HepG2 (cell line): ENCODE measurements around the gene PLA2G4C. TPM values are rescaled to one million over a fixed set of nuclear protein-coding genes. Genes with fewer than 3 reads are reported as not detected.

Experiments used
- ATAC-seq: fragments of 200-7000 bp; cut with Tn5 transposase; 3 replicates; pipeline ENCODE4 v1.9.1; 2020; ENCODE audit warnings: mild to moderate bottlenecking, moderate library complexity
- BruUV-seq: library from RNA; stranded (reverse); fragments of 400-500 nt; replicated peaks from 2 replicates; lab custom pipeline; 2021; lab: Mats Ljungman, UMichigan
- CTCF ChIA-PET: fragments of 300-600 bp; formaldehyde crosslinking; extraction: SDS; loops from one replicate; lab custom pipeline; 2021; ENCODE audit warnings: low total read pairs, inconsistent platforms, low intra/inter-chr PET ratio; lab: Yijun Ruan, JAX
- POLR2A ChIA-PET: fragments of 350-600 bp; sonication (Branson Sonifier 250); formaldehyde crosslinking; loops from one replicate; lab custom pipeline; 2020; ENCODE audit warnings: antibody characterized with exemption, inconsistent platforms; lab: Yijun Ruan, JAX
- DNase-seq: peaks from one replicate; pipeline ENCODE4 v3.0.0-alpha.2; 2015; ENCODE audit warnings: low spot score
- FAIRE-seq: peaks from 3 replicates; lab custom pipeline; 2011; peaks lifted over from hg19 to GRCh38; lab: Jason Lieb, UNC
- H2AFZ ChIP-seq: one replicate; pipeline ENCODE4 v1.6.1; 2011; ENCODE audit warnings: low read length, inconsistent platforms
- H3K27ac ChIP-seq: fragments of 300-600 bp; 3 replicates; pipeline ENCODE4 v1.8.0; 2011; ENCODE audit warnings: mixed run types, mild to moderate bottlenecking, mixed read lengths, low read length, inconsistent platforms; ENCODE audit not compliant: insufficient read depth; ENCODE audit errors: extremely low read length
- H3K27me3 ChIP-seq, 2 experiments: fragments of 200-600 bp in 1 of 2; 2 replicates in 1 of 2; 3 replicates in 1 of 2; pipeline versions ENCODE4 v1.6.0 to v1.8.0; 2011; ENCODE audit warnings: low read length in 2 of 2, mild to moderate bottlenecking in 2 of 2, moderate library complexity in 2 of 2, inconsistent platforms in 1 of 2; ENCODE audit not compliant: insufficient read depth in 2 of 2, control insufficient read depth in 1 of 2
- H3K36me3 ChIP-seq, 2 experiments: fragments of 200-600 bp in 1 of 2; replicated peaks in 1 of 2; 2 replicates in 1 of 2; 3 replicates in 1 of 2; pipeline versions ENCODE4 v1.5.1 to v1.8.0; 2011; ENCODE audit warnings: low read length in 2 of 2, inconsistent platforms in 1 of 2; ENCODE audit not compliant: insufficient read depth in 2 of 2, control insufficient read depth in 1 of 2
- H3K4me1 ChIP-seq: 2 replicates; pipeline ENCODE4 v1.5.1; 2012; ENCODE audit warnings: low read length, inconsistent platforms; ENCODE audit not compliant: insufficient read depth
- H3K4me2 ChIP-seq: 2 replicates; pipeline ENCODE4 v1.6.0; 2011; ENCODE audit warnings: low read depth, low read length, inconsistent platforms
- H3K4me3 ChIP-seq, 3 experiments: fragments of 200-600 bp in 1 of 3; sonication (generic), shearing (Covaris generic) in 1 of 3; replicated peaks in 1 of 3; 2 replicates each; pipeline ENCODE4 v1.5.1; 2011 to 2016; ENCODE audit warnings: low read length in 3 of 3, inconsistent platforms in 2 of 3, low read depth in 2 of 3, mild to moderate bottlenecking in 2 of 3, control low read depth in 1 of 3, mixed read lengths in 1 of 3; ENCODE audit not compliant: insufficient read depth in 1 of 3
- H3K79me2 ChIP-seq: one replicate; pipeline ENCODE4 v1.6.1; 2011; ENCODE audit warnings: low read length, inconsistent platforms; ENCODE audit not compliant: insufficient read depth
- H3K9ac ChIP-seq: 2 replicates; pipeline ENCODE4 v1.6.0; 2011; ENCODE audit warnings: mild to moderate bottlenecking, low read depth, low read length, inconsistent platforms; ENCODE audit not compliant: insufficient read depth
- H3K9me3 ChIP-seq: 2 replicates; pipeline ENCODE4 v1.5.1; 2012; ENCODE audit warnings: mild to moderate bottlenecking, low read length
- H4K20me1 ChIP-seq: 2 replicates; pipeline ENCODE4 v1.6.0; 2011; ENCODE audit warnings: inconsistent platforms, mild to moderate bottlenecking, low read length, moderate library complexity; ENCODE audit not compliant: insufficient read depth
- HNRNPH1 ChIP-seq: fragments of 200-400 bp; formaldehyde crosslinking; optimal IDR thresholded peaks from 2 replicates; pipeline ENCODE3; 2017; ENCODE audit warnings: mild to moderate bottlenecking, low read depth, low read length
- NONO ChIP-seq, 2 experiments: fragments of 450-650 bp in 1 of 2; sonication (generic) in 1 of 2; formaldehyde crosslinking in 1 of 2; IDR thresholded peaks in 1 of 2; conservative IDR thresholded peaks in 1 of 2; 2 replicates each; pipeline versions ENCODE4 v1.6.1 to v1.8.0; 2017 to 2022; ENCODE audit warnings: mild to moderate bottlenecking in 1 of 2, missing genetic modification reagents in 1 of 2, moderate library complexity in 1 of 2
- RFX3 ChIP-seq: IDR thresholded peaks from 2 replicates; pipeline ENCODE4 v1.6.1; 2016; ENCODE audit warnings: missing biosample characterization, missing genetic modification reagents
- YY1 ChIP-seq: IDR thresholded peaks from 2 replicates; pipeline ENCODE4 v1.6.1; 2011; ENCODE audit warnings: low read length, low read depth, moderate library complexity, mild to moderate bottlenecking; ENCODE audit not compliant: insufficient read depth, insufficient replicate concordance
- ZNF160 ChIP-seq: sonication (generic); formaldehyde crosslinking; IDR thresholded peaks from 2 replicates; pipeline ENCODE4 v1.8.0; 2022; ENCODE audit warnings: mild to moderate bottlenecking, inconsistent platforms, missing genetic modification reagents
- ZNF430 ChIP-seq: sonication (generic); formaldehyde crosslinking; IDR thresholded peaks from 2 replicates; pipeline ENCODE4 v1.9.0; 2021; ENCODE audit warnings: mild to moderate bottlenecking, missing genetic modification reagents
- ZNF569 ChIP-seq: sonication (generic); formaldehyde crosslinking; IDR thresholded peaks from 2 replicates; pipeline ENCODE4 v1.5.0; 2020; ENCODE audit warnings: mild to moderate bottlenecking, missing genetic modification reagents, moderate library complexity, borderline replicate concordance
- WGBS: methylation state at CpG from one replicate; pipeline ENCODE4 v1.1.6; 2017; ENCODE audit warnings: low lambda C conversion rate; 5-methylcytosine and 5-hydroxymethylcytosine counted together
- in situ Hi-C: cut with HindIII; loops from 2 replicates; pipeline ENCODE4 v1.10.0; 2017; ENCODE audit warnings: low pct_unique_long_range_greater_than_20kb; ENCODE audit not compliant: extremely low pct_ligation_motif_present
- intact Hi-C: fragments of 100-400 bp; cut with micrococcal nuclease; formaldehyde crosslinking; loops from one replicate; pipeline ENCODE4 v1.10.0; 2022; ENCODE audit not compliant: unreplicated experiment
- polyA plus RNA-seq, 8 experiments: library from polyadenylated mRNA; depleted of rRNA in 3 of 8; stranded (reverse) in 7 of 8; unstranded in 1 of 8; fragments of >200 nt; fragmentation: Illumina TruSeq in 4 of 8; extraction: Trizol in 4 of 8; gene quantifications; 2 replicates each; pipeline versions ENCODE4 v1.2.1 to v1.2.3, GENCODE V29; 2011 to 2016; ENCODE audit warnings: low read depth in 4 of 8, missing spikeins in 1 of 8, mixed read lengths in 1 of 8; ENCODE audit not compliant: insufficient read depth in 1 of 8
- total RNA-seq, 5 experiments: library from RNA; depleted of rRNA; stranded (reverse); fragments of >200 nt; fragmentation: Illumina TruSeq; extraction: Trizol; gene quantifications; 2 replicates each; pipeline ENCODE4 v1.2.3, GENCODE V29; 2016; ENCODE audit warnings: low read depth in 1 of 5
- TF ChIP-seq, protein P1 (sequence below): sonication (generic); formaldehyde crosslinking; IDR thresholded peaks from 2 replicates; pipeline ENCODE4 v1.4.0; 2020; ENCODE audit warnings: mild to moderate bottlenecking, low read depth, missing genetic modification reagents
- TF ChIP-seq, protein P2 (sequence below): sonication (generic); formaldehyde crosslinking; IDR thresholded peaks from 2 replicates; pipeline ENCODE4 v1.4.0; 2020; ENCODE audit warnings: missing genetic modification reagents, mild to moderate bottlenecking, borderline replicate concordance

Gene PLA2G4C
- total and polyA plus RNA-seq, 2 of the 13 experiments (the other 11 are each of a cell fraction or from before 2014, with no cell fraction given) = 1.6 to 1.7 TPM

DNA sequence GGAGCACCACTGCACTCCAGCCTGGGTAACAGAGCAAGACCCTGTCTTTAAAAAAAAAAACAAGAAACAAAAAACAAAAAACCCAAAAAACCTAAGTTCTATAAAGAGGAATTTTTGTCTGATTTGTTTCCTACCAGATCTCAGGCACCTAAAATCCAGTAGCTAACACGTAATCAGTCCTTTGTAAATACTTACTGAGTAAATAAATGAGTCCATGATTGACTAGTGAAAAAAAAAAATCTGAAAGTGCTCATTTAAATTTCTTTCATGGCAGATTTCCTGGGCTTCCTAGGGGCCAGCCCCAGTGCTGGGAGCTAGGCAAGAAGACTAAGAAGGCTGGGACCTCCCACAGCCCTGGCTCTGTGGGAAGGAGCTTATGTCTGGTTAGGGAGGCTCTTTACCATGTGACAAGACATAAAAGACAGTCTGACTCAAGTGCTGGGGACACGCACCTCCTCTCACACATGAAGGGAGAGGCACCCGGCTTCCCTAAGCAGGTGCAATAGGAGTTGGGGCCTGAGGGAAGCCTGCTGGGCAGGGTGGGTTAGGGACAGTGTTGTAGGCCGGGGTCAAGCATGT lies 37.1 kb upstream of the PLA2G4C start:
- no peak overlapping the region for H3K27ac ChIP-seq
- in situ Hi-C loops = no loop called here
- no peak for TF ChIP-seq HNRNPH1
- TF ChIP-seq ZNF569 (CRISPR knock-in tag) = no peak
- no peak for TF ChIP-seq YY1
- no peak for TF ChIP-seq ZNF160
- no peak for TF ChIP-seq RFX3 (CRISPR knock-in tag)
- TF ChIP-seq, protein P1, sequence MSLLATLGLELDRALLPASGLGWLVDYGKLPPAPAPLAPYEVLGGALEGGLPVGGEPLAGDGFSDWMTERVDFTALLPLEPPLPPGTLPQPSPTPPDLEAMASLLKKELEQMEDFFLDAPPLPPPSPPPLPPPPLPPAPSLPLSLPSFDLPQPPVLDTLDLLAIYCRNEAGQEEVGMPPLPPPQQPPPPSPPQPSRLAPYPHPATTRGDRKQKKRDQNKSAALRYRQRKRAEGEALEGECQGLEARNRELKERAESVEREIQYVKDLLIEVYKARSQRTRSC (CRISPR knock-in tag) = no peak
- TF ChIP-seq NONO (IDR thresholded peaks at IDR 0.05) = no peak
- no peak for TF ChIP-seq NONO (CRISPR knock-in tag; conservative IDR thresholded peaks at IDR 0.05)
- TF ChIP-seq, all 625 proteins: peak for 0
- Histone ChIP-seq H4K20me1 (no peaks in the 10 kb centered on the region), H3K36me3 (peaks cover 11 to 76% of the 10 kb centered on the region in 2 experiments; a peak in 3 of 5 replicates), H2AFZ (no peak overlapping the region), H3K9me3 (no peaks in the 10 kb centered on the region), H3K9ac (no peak overlapping the region), H3K4me2 (no peak overlapping the region), H3K4me3 (no peak overlapping the region), H3K4me1 (no peaks in the 10 kb centered on the region), H3K79me2 (no peaks in the 10 kb centered on the region), H3K27me3 (no peaks in the 10 kb centered on the region)
- ATAC-seq (no peak), DNase-seq (no peak), FAIRE-seq (no peak)
- ChIA-PET CTCF (no interaction called here), POLR2A (no interaction called here)
- WGBS = 88% methylated on average over 4 of the region's 4 CpGs
- no TSS peak for BruUV-seq
- intact Hi-C loops = no loop called here

DNA sequence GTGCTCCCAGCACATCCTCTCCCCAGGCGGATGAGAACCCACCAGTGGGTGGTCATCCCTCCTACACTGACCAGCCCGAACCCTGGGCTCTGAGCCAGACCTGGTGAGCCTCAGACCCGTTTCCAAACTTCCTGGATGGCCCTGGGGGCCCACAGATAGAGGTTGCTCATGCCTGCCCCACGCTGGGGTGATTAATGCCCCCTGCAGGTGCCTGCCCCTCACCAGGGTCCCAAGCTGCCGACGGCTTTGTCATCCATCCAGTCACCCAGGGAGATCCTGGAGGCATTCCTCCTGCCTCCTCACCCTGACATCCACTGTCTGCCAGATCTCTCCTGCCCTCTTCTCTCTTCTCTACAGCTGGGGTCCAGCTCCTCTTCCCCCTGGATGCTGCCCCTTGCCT lies 28.4 kb upstream of the PLA2G4C start:
- H3K4me3 ChIP-seq = no peak overlapping the region
- TF ChIP-seq ZNF430 (CRISPR knock-in tag) = no peak
- TF ChIP-seq, protein P2, sequence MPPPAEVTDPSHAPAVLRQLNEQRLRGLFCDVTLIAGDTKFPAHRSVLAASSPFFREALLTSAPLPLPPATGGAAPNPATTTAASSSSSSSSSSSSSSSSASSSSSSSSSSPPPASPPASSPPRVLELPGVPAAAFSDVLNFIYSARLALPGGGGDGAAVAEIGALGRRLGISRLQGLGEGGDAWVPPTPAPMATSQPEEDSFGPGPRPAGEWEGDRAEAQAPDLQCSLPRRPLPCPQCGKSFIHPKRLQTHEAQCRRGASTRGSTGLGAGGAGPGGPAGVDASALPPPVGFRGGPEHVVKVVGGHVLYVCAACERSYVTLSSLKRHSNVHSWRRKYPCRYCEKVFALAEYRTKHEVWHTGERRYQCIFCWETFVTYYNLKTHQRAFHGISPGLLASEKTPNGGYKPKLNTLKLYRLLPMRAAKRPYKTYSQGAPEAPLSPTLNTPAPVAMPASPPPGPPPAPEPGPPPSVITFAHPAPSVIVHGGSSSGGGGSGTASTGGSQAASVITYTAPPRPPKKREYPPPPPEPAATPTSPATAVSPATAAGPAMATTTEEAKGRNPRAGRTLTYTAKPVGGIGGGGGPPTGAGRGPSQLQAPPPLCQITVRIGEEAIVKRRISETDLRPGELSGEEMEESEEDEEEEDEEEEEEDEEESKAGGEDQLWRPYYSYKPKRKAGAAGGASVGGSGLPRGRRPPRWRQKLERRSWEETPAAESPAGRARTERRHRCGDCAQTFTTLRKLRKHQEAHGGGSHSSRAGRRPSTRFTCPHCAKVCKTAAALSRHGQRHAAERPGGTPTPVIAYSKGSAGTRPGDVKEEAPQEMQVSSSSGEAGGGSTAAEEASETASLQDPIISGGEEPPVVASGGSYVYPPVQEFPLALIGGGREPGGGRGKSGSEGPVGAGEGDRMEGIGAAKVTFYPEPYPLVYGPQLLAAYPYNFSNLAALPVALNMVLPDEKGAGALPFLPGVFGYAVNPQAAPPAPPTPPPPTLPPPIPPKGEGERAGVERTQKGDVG (CRISPR knock-in tag) = no peak
- TSS peak; percentile 67 for BruUV-seq
- ATAC-seq (no peak), FAIRE-seq (no peak), DNase-seq (no peak)
- intact Hi-C loops = no loop called here
- POLR2A ChIA-PET = no interaction called here
- in situ Hi-C loops = no loop called here
- H3K9me3 ChIP-seq = no peaks in the 10 kb centered on the region
- no peak overlapping the region for H3K9ac ChIP-seq
- no peak overlapping the region for H2AFZ ChIP-seq
- no peaks in the 10 kb centered on the region for H3K4me1 ChIP-seq
- no peaks in the 10 kb centered on the region for H3K79me2 ChIP-seq
- no peaks in the 10 kb centered on the region for H4K20me1 ChIP-seq
- H3K36me3 ChIP-seq = peaks cover 5 to 40% of the 10 kb centered on the region in 2 experiments; a peak in 3 of 5 replicates
- no peak overlapping the region for H3K27ac ChIP-seq
- H3K27me3 ChIP-seq = no peaks in the 10 kb centered on the region
- CTCF ChIA-PET = no interaction called here
- WGBS = 100% methylated on average over 3 of the region's 6 CpGs
- no peak overlapping the region for H3K4me2 ChIP-seq
